Body of pancreas (tissue), 4 donors: ENCODE results near the gene ETS1.

ENCODE experiments used
- CTCF ChIP-seq, 7 experiments: fragments of 450-650 bp in 4 of 7; fragments of 200-600 bp in 3 of 7; sonication (generic) in 3 of 7; IDR thresholded peaks; one replicate each; pipeline ENCODE4 v1.5.1; 2016 to 2019; ENCODE audit warnings: antibody characterized with exemption in 7 of 7
- POLR2A ChIP-seq, 3 donors: fragments of 450-650 bp; IDR thresholded peaks; one replicate each; pipeline ENCODE4 v1.6.1; 2016; ENCODE audit warnings: antibody characterized with exemption in 3 of 3, mild to moderate bottlenecking in 2 of 3

DNA sequence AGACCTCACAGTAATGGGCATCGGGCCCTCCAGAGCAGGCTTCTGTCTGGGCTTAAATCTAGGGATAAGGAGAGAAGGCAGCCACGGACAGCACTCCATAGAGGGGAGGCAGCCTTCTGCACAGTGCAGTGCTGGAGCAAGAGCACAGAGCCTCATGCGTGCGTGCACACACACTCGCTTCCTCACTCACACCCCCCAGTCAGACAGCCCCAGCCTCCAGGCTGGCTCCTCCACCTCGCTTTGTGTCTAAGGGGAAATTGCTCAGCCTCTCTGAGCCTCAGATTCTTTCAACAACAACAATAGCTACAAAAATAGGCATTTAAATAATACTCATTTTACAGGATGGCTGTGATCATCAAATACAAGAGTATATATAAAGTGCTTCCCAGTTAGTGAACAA is 26.7 kb upstream of the ETS1 start:
- TF ChIP-seq CTCF (IDR thresholded peaks at IDR 0.05) (no peak), POLR2A (IDR thresholded peaks at IDR 0.05) (no peak)
